Stimulated activated CD4-positive, alpha-beta T cell treated with anti-CD3 and anti-CD28 coated beads, Interleukin-1b, Interleukin-23, amount 100 ng/mL, for 1 hour (primary cell): ENCODE data around the gene RBM33.

ENCODE experiments used
- DNase-seq, 2 donors: peaks; one replicate each; pipeline ENCODE4 v3.0.0-alpha.2; 2020; ENCODE audit warnings: low read depth in 2 of 2

Gene RBM33

DNA sequence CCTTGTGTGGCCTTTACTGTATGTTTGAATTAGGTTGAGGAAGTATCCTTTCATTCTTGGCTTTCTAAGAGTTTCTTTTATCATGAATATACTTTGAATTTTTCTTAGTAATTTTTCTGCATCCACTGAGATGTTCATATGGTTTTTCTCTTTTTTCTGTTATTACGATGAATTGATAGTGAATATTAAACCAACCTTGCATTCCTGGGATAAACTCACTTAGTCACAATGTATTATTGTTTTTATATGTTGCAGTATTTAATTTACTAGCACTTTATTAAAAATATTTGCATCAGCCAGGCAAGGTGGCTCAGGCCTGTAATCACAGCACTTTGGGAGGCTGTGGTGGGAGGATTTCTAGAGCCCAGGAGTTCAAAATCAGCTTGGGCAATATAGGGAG lies 15.3 kb upstream of the RBM33 start:
- no peak for DNase-seq

DNA sequence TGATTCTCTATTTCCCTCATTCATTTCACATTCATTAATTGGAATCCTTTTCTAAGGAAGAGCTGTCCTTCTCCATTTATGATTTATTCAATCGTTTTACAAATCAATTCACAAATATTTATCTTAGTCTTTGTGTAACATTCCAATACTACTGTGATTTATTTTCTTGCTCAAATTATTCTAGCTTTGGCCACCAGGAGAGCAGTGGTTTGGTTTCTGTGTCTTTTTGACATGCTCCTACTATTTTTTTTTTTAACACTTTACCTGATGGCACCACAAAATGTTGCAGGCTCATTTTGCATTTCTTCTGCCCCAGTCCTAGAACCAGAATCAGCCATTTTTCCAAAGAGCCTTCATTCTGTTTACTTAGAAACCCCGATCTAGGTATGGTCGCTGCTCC lies 13.3 kb upstream of the RBM33 start:
- DNase-seq: no peak

DNA sequence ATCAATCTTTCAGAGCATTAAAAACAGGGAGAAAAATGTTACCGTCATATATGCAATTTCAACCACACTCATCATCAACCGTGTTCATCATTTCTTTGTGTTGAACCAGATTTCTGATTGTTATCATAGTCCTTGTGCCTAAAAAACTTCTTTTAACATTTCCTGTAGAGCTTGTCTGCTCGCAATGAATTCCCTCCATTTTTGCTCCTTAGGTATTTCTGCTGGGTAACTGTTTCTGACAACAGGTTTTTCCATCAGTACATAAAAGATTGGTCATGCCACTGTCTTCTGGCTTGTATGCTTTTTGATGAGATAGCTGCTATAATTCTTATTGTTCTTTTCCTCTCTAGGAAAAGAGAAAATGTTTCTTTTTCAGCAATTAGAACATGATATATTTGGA lies 8.6 kb upstream of the RBM33 start:
- DNase-seq: no peak

DNA sequence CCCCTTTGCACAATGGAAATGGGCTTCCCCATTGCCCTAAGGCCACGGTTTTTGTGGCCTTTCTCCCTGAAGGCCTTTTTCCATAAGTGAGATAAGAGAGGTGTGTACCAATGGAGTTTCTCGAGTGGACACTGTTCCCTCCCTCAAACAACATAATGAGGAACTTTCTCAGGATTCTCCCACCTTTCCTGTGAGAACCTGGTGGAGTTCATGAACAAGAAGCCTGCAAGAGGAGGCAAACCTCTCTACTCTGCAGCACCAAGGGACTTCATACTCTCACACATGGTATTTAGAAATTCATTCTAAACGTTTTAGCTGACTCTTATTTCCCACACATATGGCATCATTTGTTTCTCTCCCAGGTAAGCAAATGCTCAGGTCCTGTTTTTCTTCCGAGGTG lies 7.3 kb upstream of the RBM33 start:
- DNase-seq: no peak

DNA sequence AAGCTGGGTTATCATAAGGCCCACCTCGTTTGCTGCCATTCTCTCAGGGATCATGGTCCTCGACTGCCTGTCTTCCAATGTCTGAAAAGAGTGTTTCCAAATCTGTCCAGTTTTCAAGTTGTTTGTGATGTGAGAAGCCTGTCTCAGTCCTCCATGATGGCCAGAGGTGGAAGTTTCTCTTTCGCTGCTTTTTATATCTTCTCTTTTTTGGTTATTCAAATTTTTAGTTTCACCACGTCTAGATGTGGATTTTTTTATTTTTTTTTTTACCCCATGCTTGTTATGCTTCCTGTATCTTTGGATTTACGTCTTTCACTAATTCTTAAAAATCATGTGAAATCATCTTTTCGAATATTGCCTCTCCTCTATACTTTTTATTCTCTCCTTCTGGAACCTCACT lies 6.1 kb upstream of the RBM33 start:
- no peak for DNase-seq

DNA sequence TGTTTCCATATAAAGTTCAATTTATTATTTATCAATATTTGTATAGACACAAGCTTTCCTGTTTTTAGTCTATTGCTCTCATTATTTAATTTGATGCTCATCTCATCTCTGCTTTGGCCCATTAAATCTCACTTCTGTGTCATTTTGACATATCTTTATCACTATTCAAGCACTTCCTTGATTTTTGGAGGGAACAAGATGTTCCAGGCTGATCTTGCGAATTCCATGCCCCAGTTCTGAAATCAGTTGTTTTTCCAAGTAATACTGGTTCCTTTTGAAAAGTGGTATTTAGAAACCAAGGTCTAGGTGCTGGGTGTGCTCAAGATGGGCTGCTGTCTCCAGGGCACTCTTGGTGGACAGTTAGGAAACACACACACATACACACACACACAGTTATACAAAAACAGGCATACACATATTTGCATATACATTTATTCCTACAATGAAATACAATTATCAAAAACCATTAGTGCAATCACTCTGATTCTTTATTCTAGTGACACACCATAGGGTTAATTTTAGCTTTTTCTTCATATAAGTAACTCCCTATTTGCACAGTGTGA lies 4.4 kb upstream of the RBM33 start:
- DNase-seq: no peak

DNA sequence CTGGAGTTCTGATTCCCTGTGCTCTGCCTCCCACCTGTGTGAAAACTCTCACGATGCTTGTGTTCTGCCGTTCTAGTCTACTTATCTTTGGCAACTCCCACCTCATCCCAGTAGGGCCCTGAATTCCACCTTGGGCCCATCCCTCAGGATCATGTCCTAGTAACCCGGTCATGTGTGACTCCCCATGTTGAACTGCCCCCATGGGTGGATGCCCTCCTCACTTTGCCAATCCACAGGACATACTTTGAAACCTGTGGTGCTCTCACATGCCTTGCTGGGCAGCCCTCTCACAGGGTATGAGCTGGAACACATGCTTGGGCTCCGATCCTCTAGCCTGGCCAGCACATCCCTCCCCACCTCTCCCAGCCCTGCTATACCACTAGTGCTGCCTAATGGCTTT lies 3.8 kb upstream of the RBM33 start:
- no peak for DNase-seq

DNA sequence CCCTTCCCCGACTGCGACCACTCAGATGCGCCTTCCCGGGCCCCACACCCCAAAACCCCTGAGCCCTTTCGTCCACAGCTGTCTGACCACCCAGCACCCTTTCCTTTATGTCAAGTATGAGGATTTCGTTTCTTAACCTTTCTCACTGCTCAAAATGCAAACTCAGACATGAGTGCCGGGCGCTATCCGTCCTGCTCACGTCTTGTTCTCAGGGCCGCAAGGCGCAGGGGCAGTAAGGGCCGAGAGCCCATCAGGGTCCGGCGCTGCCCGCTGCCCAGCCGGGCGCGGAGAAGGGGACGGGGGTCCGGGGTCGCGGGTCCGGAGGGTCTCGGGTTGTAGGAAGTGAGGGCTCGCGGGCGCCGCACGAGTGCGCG lies 670 bp upstream of the RBM33 start:
- no peak for DNase-seq

DNA sequence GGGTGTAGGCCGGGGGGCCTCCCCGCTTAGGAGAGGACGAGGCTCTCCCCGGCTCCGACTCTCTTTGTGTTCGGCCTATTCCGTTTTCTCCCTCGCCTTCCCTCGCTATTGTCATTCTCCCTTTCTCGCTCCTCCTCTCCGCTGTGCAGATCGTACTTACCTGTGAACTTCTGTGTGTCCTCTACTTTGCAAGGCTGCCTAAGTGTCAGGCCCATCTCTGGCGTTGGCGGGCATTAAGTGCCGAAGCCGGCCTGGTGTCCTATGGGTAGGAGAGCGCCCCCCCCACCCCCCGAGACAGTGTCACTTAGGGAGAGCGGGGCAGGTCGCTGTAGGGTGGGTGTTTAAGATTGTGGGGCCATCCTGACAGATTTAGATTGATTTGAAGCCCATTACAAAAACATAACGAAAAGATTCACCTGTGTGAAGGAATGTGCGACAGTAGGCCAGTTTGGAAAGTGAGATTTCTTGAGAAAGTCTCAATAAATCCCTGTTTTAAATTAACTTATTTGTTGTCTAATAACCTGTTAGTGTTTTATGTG lies 579 bp downstream of the RBM33 start:
- peak in 1 of 2 donors; percentile 4 for DNase-seq

DNA sequence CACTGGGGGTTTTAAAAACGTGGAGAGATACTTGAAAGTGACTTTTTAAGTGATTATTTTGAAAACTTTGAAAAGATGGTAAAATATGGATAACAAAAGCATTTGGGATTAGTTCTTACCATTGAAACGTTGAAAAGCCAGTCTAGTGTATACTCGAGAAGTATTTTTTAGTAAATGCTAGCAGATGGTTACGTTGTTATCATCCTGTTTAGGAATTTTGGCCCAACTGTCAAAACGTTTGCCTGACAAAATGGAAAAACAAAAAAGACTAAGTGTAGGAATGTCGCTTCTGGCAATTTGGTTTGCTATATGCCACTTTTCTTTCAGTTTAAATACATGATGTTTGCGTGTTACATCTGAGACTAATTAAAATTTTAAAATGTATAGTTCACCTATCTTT lies 1.2 kb downstream of the RBM33 start:
- DNase-seq: no peak

DNA sequence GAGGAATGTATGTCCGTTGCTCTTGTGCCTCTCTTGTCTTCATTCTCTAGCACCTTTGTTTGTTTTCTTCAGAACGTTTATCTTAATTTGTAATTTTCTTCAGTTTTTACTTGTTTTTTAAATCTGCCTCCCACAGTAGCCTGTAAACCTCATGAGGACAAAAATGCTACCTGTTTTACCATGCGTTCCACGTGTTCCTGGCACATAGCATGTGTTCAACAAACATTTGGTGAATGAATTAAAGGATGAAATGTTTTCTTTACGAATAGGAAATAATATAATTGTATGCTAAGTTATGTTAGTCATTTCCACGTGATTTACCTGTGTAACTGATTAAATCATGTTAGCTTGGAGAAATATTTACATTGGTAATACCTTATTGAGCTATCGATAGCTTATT lies 2.2 kb downstream of the RBM33 start:
- no peak for DNase-seq

DNA sequence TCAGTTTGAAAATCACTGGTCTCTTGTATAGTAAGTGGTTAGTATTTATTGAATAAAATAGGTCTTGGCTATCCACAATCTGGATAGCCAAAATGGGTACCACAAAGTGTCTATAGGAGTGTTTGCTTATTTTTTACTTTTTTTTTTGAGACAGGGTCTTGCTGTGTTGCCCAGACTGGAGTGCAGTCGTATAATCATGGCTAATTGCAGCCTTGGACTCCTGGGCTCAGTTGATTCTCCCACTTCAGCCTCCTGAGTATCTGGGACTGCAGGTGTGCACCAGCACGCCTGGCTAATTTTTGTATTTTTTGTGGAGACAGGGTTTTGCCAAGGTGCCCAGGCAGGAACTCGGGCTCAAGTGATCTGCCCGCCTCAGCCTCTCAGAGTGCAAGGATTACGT lies 2.8 kb downstream of the RBM33 start:
- no peak for DNase-seq

DNA sequence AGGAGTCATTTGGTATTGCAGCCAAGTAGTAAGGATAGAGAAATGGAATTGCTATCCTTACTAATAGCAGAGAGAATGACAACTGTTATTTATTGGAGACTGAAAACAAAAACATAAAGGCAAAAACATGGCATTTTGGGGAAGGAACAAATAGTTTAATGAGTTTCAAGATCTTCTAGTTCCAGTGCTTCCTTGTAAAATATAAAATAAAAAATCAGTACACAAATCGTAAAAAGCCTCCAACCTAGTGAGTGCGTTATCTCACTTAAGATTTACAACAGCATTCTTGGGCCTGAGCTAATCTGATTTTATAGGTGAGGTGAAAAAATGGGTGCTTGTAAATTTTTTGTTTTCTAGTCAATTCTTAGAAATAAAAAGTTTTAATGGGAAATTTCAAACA lies 3.3 kb downstream of the RBM33 start:
- DNase-seq: no peak

DNA sequence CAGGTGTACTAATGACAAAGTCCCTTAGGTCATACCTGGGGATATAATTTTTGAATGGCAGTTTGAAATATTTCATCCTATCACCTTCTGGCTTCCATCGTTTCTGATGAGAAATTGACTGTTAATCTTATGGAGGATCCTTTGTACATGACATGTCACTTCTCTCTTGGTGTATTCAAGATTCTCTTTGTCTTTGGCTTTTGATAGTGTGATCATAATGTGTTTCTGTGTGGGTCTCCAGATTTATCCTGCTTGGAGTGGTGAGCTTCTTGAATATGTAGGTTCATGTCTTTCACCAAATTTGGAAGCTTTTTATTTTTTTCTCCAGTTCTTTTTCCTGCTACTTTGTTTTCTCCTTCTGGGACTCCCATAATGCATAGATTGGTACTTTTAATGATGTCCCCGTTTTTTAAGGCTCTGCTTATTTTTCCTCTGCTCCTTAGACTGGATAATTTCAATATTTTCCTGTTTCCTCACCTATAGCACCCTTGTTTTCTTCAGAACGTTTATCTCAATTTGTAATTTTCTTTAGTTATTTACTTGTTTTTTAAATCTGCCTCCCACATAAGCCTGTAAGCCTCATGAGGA lies 4.4 kb downstream of the RBM33 start:
- no peak for DNase-seq

DNA sequence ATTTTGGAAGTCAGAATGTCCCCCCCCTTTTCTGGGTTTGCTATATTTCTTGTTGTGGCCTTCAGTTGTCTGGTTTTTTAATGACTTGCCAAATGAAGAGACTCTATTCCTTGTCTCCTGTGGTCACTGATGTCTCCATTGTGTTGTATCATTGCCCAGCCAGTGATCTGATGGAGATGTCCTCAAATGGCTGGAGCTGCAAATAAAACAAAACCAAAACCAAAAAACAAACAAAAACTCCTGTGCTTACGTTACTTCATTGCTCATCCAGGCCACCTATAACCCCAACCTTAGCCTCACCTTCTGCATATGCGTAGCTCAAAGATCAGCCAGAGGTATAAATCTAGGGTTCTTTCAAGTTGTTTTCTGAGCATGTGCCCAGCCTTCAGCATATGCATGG lies 5.1 kb downstream of the RBM33 start:
- DNase-seq: no peak

DNA sequence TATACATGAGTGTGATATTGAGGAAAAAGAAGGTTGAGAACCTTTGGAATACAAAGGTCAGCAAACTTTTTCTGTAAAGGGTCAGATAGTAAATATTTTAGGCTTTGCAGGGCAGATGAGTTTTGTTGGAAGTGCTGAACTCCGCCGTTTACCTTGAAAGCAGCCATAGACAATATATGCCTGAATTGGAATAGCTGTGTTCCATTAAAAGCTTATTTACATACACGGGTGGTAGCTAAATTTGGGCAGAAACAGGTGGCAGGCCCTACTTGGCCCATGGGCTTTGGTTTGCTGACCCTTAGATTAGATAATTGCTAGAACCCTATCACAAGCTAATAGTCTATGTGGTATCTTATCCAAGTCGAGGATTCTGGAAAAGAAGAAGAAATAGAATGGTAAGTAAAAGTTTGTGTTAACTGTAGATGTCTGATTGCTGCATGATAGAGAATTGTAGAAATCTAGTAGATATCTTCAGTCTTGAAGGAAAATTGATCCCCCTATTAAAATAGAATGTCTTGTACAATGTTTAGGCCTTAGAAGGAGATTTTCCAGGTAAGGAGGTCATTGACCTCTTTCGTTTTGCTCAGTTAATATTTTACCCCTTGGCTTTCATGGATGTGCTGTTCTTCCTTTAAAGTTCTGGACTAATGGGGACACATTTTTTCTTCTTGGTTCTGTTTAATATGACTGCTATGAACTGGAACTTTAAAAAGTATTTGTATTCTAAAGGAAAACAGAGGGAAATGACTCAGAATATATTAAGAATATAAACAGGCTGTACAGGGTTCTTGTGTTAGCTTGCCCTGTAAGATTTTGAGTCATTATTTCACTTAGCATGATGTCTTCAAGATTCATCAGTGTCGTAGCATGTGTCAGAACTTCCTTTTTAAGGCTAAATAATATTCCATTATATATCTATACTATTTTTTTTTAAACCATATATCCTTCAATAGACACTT lies 8.0 kb downstream of the RBM33 start:
- DNase-seq: no peak

DNA sequence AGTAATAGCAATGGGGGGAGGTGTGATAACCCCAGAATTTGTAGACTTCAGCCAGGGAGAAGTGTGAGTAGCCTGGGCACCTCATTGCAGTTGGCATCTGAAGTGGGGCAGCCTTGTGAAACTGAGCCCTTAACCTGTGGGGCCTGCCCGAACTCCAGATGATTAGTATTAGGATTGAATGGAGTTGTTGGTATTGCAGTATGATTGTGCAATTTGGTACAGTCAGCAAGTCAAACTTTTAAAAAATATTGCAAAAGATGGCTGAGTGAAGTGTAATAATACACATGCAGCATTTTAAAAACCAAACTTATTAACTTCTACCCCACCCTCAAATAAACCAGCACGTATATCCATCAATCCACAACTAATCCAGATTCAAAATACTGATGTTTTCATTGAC lies 9.3 kb downstream of the RBM33 start:
- DNase-seq: no peak

DNA sequence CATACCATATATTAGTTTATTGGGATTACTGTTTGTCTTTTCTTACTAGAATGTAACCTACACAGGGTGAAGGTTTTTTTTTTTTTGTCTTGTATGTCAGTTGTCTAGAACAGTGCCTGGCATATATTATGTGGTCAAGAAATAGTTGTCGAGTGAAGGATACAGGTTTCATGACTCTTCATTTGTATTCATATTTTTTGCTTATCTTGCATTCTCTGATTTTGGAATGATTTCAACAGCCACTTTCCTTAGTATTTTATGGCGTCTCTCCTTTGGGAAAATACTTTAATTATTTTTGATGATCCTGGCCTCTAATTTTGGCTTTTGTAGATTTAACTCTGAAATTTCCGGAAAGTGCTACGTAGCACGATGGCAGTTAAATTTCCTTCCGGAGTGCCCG lies 12.4 kb downstream of the RBM33 start:
- no peak for DNase-seq

DNA sequence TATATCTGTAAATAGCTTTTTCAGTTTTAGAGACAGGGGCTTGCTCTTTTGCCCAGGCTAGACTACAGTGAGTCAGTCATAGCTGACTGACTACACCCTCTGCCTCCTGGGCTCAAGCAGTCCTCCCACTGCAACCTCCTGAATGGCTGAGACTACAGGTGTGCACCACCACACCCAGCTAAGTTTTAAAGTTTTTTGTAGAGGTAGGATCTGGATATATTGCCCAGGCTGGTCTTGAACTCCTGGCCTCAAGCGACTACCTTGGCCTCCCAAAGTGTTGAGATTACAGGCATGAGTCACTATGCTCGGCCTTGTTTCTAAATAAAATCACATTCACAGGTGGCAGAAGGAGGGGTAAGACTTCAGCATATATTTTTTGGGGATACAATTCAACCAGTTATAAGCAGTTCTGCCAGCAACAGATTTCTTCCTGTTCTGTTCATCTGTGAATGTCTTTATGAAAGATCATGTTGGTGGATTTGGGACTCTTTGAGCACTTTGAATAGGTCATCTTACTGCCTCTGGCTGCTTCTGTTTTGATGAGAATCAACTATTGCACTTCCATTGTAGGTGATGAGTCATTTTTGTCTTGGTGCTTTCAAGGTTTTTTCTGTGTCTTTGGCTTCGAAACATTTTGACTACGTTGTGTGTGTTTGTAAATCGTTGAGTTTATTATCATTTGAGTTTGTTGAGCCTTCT lies 15.7 kb downstream of the RBM33 start:
- no peak for DNase-seq

DNA sequence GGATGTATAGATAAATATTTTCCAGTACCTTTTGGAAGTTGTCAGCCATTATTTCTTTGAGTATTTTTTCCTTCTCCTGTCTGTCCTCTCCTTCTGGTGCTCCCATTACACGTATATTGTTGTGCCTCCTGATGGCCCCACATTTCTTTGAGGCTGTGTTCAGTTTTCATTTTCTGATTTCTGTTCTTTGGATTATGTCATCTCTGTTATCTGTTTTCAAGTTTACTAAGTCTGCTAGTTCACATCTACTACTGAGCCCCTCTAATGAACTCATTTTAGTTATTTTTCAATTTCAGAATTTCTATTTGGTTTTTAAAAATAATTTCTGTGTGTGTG lies 16.3 kb downstream of the RBM33 start:
- no peak for DNase-seq

DNA sequence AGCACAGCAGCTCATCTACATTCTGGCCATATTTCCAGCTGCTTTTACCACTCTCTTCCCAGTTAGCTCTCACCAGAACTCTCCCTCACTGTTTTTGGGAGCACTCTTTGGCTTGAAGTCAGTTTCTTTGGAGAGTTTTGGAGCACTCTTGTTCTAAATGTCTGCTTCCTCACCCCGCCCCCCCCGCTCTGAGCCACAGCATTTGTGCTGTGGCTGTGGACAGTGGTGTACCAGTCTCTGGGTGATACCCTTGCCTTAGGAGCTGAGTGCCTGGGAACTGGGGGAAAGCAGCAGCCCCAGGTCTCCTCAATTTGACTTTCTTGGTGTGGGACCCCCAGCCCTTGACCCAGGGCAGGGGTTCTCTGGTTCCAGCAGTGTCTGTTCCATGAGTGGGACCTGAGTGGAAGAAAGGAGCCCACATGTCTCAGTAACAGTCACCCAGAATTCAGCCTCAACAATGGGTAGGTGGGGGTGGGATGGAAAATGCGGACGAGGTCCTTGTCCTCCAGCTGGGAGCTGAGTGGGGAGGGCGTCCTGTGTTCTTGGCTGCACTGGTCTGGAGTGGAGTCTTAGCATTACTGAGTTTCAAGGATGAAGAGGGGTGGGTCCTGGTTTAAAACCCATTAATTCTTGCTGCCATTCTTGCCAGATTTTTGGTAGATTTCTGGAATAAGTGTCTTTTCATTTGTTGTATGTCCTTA lies 18.0 kb downstream of the RBM33 start:
- DNase-seq: no peak

DNA sequence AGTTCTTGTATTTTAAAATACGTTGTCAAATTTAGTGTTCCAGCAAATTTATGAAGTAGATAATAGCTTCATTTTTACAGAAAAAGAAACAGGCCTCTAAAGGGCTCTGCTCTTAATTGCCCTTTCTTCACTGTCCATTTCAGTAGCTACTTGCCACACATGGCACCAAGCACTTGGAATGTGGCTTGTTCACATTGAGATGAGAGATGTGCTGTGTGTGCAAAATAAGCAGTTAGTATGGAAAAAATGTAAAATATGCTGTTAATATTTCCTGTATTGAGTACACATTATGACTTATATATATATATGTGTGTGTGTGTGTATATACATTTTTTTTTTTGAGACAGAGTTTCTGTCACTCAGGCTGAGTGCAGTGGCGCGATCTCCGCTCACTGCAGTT lies 19.5 kb downstream of the RBM33 start:
- DNase-seq: no peak
